Stimulated activated CD4-positive, alpha-beta T cell treated with anti-CD3 and anti-CD28 coated beads, Interleukin-2, amount 100 ng/mL, for 4 hours (primary cell): ENCODE measurements around the gene CDKL1.

Source experiments
- DNase-seq: peaks from one replicate; pipeline ENCODE4 v3.0.0-alpha.2; 2020; ENCODE audit warnings: low read depth

CDKL1 gene

GRCh38 chr14:50396631-50397389 lies at the start of gene CDKL1:
Gene CDKL1 (minus strand): TSS chr14:50396881. CDS start chr14:50395868, 1,013 bp downstream.
- peak; percentile 33 for DNase-seq

GRCh38 chr14:50434528-50434927 lies 37.8 kb upstream of the CDKL1 start:
- no peak for DNase-seq

GRCh38 chr14:50432131-50432530 lies 35.5 kb upstream of the CDKL1 start:
- no peak for DNase-seq

- DNase-seq, result no peak
Observed at GRCh38 chr14:50425816-50426215, 29.1 kb upstream of the CDKL1 start.

- DNase-seq, result no peak
Observed at GRCh38 chr14:50425105-50425504, 28.4 kb upstream of the CDKL1 start.

DNA sequence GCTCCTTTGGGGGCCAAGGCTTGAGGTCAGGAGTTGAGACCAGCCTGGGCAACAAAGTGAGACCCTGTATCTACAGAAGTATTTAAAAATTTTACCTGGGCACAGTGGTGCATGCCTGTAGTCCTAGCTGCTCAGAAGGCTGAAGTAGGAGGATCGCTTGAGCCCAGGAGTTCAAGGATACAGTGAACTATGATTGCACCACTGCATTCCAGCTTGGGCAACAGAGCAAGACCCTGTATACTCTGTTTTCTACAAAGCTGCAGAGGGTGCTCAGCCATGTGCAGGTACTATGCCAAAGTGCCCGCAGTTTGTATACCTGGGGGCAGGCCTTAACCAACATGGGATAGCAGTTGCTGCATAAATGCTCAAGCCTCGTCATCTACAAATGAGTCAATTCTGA lies 26.8 kb upstream of the CDKL1 start:
- DNase-seq, result no peak

DNA sequence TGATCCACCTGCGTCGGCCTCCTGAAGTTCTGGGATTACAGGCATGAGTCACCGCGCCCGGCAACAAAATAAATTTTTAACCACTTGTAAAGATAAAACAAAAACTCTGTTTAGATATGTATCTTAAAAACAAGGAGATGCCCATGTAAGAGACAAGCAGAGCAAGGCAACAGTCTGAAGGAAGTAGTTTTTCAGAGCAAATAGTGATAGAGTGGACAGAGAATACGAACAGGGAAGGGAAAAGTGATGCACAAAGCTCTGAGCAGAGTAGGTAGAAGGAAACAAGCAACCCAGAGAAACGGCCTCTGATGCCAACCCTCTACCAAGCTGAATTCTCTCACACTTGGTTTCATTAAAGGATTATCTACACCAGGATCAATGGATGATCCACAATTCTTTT lies 24.8 kb upstream of the CDKL1 start:
- DNase-seq, result no peak

DNA sequence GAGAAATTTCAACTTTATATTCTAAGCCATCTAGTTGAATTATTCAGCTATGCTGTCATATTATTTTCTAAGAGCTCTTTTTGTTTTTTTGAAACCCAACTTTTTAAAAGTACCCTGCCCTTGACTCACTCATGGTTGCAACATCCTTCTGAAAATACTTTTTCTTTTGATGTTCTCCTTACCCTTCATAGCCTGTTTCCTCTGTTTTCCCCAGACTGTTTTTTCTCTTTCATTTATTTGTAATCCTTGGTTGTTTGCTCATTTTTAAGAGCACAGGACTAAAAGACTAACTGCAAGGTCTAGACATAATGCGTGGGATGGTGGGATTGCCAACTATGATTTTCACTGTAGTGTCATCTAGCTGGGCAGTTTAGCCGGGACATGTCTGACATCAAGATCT lies 21.2 kb upstream of the CDKL1 start:
- no peak for DNase-seq

DNA sequence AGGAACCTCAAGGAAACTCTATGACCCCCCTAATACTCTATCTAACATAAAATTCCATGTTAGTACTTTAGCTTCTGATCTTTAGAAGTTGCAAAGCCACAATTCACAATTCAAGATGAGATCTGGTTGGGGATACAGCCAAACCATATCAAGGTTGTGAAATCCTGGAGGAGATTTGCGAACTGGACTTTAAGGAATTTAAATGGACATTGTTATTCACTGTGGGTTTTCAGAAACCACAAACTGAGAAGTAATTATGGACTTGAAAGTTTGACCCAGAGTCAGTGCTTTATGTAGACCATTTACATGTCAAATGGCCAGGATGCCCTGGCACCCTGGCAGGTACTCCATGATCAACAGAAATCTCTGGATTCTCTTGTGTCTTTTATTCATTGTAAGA lies 14.2 kb upstream of the CDKL1 start:
- no peak for DNase-seq

DNA sequence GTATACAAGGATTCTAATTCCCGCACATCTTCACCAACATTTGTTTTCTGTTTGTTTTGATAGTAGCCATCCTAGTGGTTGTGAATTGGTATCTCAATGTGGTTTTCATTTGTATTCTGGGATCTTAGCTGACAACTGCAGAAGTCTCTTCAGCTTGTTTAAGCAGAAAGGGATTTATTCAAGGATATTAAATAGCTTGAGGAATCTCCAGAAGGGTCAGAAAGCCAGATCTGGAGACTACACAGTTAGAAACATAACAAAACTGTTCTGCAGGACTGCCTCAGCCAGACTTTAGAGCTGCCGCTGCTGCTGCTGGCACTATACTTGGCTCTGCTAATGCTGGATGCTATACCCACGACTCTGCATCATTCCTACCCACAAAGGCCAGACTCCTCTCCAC lies 13.4 kb upstream of the CDKL1 start:
- no peak for DNase-seq

- no peak for DNase-seq
Observed at GRCh38 chr14:50407111-50407812, 10.6 kb upstream of the CDKL1 start.

- DNase-seq, result no peak
Observed at GRCh38 chr14:50403419-50403818, 6.7 kb upstream of the CDKL1 start.

DNA sequence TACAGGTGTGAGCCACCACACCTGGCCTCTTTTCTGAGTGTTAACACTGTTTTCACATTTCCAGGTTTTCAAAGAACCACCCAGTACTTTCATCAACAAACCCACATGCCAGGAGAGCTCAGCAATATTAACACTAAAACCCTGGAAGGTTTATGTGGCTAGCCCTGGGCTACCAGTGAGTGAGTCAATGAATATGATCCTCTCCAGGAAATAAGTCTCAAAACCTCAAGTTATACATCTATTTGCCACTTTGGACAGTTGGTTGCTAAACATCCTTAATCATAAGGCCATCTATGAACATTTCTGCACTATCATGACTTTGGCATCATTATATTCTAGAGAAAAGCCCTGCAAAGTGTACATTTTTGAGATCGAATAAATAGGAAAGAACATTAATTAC lies 6.3 kb upstream of the CDKL1 start:
- no peak for DNase-seq

GRCh38 chr14:50400461-50400860 lies 3.8 kb upstream of the CDKL1 start:
- DNase-seq, result no peak

- no peak for DNase-seq
Observed at GRCh38 chr14:50399251-50400032, 2.8 kb upstream of the CDKL1 start.

DNA sequence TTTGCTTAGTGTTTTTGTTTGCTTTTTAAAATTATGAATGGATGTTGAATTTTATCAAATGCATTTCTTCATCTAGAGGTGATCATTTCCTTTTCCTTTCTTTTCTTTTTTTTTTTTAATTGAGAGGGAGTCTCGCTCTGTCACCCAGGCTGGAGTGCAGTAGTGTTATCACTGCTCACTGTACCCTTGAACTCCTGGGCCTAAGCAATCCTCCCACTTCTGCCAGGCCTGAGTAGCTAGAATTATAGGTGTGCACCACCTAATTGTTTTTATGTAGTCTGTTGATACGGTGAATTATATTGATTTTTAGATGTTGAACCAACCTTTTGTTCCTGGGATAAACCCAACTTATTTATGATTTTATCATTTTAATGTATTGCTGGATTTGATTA lies 1.5 kb upstream of the CDKL1 start:
- no peak for DNase-seq

DNA sequence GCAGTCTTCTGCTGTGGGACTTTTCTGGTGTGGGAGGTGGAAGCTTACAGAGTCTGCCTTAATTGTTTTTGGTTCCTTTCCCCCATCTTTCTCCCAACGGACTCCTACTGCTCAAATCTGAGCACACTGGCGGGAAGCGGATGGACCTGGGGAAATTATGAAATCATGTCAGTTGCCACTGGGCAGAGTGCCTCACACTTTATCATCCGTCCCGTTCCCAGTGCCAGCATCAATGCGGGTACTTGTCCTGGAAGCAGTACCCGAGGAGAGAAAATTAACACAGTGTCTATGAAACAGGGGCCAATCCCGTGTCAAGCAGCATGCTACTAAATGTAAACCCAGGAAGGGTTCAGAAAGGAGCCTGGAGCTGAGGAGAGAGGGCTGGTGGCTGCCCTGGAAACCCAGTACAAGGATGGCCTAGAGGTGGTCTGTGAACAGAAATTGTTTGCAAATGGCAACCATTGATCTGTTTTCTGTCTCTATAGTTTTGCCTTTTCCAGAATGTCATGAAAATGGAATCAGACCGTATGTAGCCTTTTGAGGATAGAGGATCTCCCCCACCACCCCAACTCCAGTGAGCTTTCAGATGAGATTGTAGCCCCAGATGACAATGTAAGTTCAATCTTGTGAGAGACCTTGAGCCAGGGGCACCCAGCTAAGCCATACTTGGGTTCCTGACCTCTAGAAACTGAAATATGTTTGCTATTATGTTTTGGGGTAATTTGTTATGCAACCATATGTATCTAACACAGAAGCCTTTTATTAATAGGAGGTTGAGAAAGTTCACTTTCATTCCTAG lies 908 bp upstream of the CDKL1 start:
- DNase-seq, result no peak

DNA sequence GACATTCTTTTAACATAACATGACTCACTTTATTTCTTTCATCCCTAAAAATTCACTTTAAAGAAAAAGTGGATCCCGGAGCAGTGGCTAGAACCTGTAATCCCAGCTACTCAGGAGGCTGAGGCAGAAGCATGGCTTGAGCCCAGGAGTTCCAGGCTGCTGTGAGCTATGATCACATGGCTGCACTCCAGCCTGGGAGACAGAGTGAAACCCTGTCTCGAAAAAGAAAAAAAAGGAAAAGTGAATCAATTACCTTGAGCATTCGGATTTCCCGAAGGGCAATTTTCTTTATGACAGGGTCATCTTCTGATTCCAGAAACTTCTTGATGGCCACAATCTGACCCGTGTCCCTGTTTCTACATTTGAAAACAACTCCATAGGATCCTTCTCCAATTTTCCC lies 1.2 kb downstream of the CDKL1 start:
- no peak for DNase-seq

GRCh38 chr14:50394713-50395112 lies 2.0 kb downstream of the CDKL1 start:
- no peak for DNase-seq

DNA sequence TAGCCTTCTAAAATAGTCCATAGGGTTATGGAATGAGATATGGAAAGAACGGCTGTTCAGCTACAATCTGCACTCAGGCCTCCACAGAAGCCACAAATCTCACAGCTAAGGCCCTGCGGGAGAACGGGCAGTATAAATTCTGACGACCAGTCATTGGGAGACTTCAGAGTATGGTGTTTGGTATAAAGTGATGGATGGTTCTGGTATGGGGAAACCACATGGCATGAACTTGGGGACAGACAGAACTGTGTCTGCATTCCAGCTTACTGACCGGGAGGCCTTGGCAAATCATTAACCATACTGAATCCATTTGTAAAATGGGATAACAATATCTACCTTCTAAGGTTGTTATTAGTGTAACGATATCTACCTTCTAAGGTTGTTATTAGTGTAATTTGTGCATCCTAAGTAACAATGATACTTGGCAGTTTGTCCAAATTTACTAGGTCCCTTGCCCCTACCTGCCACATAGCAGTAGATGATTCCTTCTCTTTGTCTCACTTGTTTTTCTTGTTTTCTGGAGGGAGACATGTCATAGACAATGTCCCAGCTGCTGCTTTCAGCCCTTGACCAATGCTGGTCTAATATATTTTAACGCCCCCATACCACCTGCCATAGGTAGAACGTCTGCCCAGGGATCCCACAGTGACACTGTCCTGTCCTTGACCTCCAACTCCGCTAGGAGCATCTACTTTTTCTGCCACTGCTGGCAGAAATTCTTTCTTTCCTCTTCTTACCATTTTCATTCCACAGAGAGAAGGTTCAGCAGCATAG lies 6.8 kb downstream of the CDKL1 start:
- no peak for DNase-seq

DNA sequence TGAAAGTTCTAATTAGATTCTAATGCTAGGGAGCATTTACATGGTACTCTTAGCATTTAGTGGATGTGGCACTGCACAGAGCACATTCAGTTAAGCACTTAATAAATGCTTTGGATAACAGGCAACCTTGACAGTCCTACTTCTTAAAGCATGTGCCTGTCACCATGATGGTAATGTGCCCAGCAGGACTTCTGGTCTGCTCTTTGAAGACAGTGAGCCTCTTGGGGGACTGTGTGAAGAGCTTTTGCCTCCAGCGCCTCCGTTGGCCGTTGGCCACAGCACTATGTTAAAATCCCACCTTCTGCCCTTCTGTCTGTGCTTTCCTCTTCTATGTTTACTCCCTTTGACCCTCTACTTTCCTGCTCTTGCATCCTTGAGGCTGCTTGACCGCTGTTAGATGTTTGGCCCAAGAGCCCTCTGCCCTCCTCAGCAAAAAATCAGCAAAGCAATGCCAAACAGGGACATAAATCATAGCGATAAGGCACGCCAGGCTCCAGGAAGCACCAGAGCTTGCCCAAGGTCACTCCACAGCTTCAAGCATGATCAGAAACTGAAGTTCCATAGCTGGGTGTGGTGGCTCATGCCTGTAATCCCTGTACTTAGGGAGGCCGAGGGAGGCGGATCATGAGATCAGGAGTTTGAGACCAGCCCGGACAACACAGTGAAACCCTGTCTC lies 8.3 kb downstream of the CDKL1 start:
- DNase-seq, result no peak
